HEK293T (cell line): ENCODE data around the gene ATG13.

ENCODE experiments used
- BHLHE40 ChIP-seq: fragments of 450-650 bp; IDR thresholded peaks from 2 replicates; pipeline ENCODE4 v1.6.1; 2016; ENCODE audit warnings: mild to moderate bottlenecking, moderate library complexity, borderline replicate concordance
- CTBP1 ChIP-seq: fragments of 450-650 bp; IDR thresholded peaks from 2 replicates; pipeline ENCODE4 v1.6.1; 2016; ENCODE audit warnings: borderline replicate concordance
- FOXA1 ChIP-seq: fragments of 450-650 bp; IDR thresholded peaks from 2 replicates; pipeline ENCODE4 v1.6.1; 2016; ENCODE audit warnings: mild to moderate bottlenecking
- FOXK2 ChIP-seq: fragments of 450-650 bp; IDR thresholded peaks from 2 replicates; pipeline ENCODE4 v1.6.1; 2016; ENCODE audit warnings: mild to moderate bottlenecking
- FOXM1 ChIP-seq: fragments of 450-650 bp; IDR thresholded peaks from 2 replicates; pipeline ENCODE4 v1.6.1; 2017; ENCODE audit warnings: mild to moderate bottlenecking, borderline replicate concordance
- HDGF ChIP-seq: fragments of 450-650 bp; IDR thresholded peaks from 2 replicates; pipeline ENCODE4 v1.6.1; 2017; ENCODE audit warnings: antibody characterized with exemption, borderline replicate concordance
- L3MBTL2 ChIP-seq: fragments of 450-650 bp; conservative IDR thresholded peaks from 2 replicates; pipeline ENCODE4 v1.6.1; 2016; ENCODE audit warnings: mild to moderate bottlenecking
- LEF1 ChIP-seq: fragments of 450-650 bp; IDR thresholded peaks from 2 replicates; pipeline ENCODE4 v1.6.1; 2017; ENCODE audit warnings: mild to moderate bottlenecking, borderline replicate concordance
- NFRKB ChIP-seq: fragments of 450-650 bp; IDR thresholded peaks from 2 replicates; pipeline ENCODE4 v1.6.1; 2016; ENCODE audit warnings: mild to moderate bottlenecking, moderate library complexity
- SP1 ChIP-seq: fragments of 450-650 bp; IDR thresholded peaks from 2 replicates; pipeline ENCODE4 v1.6.1; 2017
- SUZ12 ChIP-seq: fragments of 450-650 bp; IDR thresholded peaks from 2 replicates; pipeline ENCODE4 v1.6.1; 2016; ENCODE audit warnings: mild to moderate bottlenecking
- TARDBP ChIP-seq: fragments of 450-650 bp; IDR thresholded peaks from 2 replicates; pipeline ENCODE4 v1.6.1; 2016
- ZNF384 ChIP-seq: fragments of 450-650 bp; IDR thresholded peaks from 2 replicates; pipeline ENCODE4 v1.6.1; 2016
- TF ChIP-seq, protein P1 (sequence below): fragments of 450-650 bp; IDR thresholded peaks from 2 replicates; pipeline ENCODE4 v1.6.1; 2016

DNA sequence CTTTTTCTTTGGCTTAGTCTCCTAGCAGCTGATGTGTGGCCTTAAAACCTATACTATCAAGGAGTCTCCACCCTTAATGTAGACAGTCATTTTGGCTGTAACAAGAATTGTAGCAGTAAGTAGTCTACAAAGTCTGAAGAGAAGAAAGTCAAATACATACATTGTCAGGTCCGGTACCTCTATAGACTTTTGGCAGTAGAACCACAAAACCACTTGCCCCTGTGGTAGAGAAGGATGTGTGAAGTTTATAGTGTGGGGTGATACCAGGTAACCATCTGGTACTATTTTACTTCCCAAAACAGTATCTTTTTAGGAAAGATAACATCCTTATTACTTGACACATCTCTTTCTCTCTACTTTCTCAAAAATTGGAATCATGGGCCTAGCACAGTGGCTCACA lies 15.1 kb downstream of the ATG13 start:
- TF ChIP-seq FOXM1, result no peak
- TF ChIP-seq FOXA1, result no peak
- TF ChIP-seq, protein P1, sequence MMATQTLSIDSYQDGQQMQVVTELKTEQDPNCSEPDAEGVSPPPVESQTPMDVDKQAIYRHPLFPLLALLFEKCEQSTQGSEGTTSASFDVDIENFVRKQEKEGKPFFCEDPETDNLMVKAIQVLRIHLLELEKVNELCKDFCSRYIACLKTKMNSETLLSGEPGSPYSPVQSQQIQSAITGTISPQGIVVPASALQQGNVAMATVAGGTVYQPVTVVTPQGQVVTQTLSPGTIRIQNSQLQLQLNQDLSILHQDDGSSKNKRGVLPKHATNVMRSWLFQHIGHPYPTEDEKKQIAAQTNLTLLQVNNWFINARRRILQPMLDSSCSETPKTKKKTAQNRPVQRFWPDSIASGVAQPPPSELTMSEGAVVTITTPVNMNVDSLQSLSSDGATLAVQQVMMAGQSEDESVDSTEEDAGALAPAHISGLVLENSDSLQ, result no peak
- TF ChIP-seq FOXK2, result no peak
- no peak for TF ChIP-seq BHLHE40
- TF ChIP-seq SUZ12, result no peak
- TF ChIP-seq CTBP1, result no peak
- no peak for TF ChIP-seq ZNF384
- no peak for TF ChIP-seq HDGF
- TF ChIP-seq SP1, result no peak
- no peak for TF ChIP-seq LEF1
- TF ChIP-seq L3MBTL2, result no peak
- TF ChIP-seq NFRKB, result no peak
- TF ChIP-seq TARDBP, result no peak
